Peyer's patch (tissue), 4 donors: ENCODE data around the gene RYR1.

Source experiments
- POLR2A ChIP-seq, 2 donors: fragments of 450-650 bp; IDR thresholded peaks; one replicate each; pipeline ENCODE4 v1.5.1; 2017; ENCODE audit warnings: antibody characterized with exemption in 2 of 2, mild to moderate bottlenecking in 2 of 2, moderate library complexity in 2 of 2
- TF ChIP-seq, protein P1 (sequence below), 6 experiments: fragments of 450-650 bp in 4 of 6; fragments of 200-600 bp in 2 of 6; sonication (generic) in 1 of 6; IDR thresholded peaks; one replicate each; pipeline ENCODE4 v1.5.1; 2017 to 2019; ENCODE audit warnings: antibody characterized with exemption in 6 of 6, mild to moderate bottlenecking in 3 of 6, moderate library complexity in 1 of 6

DNA sequence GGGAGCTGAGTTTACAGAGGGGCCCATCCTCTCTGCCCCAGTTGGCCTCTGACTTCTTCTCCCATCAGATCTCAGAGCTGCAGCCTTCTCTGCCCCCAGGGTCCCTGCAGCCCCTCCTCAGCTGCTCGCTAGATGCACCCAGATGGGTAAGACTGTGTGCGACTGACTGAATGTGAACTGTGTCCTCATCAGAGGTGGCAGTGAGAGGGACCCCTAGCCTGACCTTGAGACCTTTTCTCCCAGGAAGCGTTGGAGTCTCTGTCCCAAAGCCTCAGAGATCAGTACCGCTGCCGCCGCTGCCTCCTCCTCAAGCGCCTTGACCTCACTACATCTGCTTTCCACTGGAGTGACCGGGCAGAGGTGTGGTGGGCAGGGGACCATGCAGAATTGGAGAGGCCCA lies 28.2 kb upstream of the RYR1 start:
- TF ChIP-seq POLR2A (IDR thresholded peaks at IDR 0.05): no peak
- TF ChIP-seq, protein P1, sequence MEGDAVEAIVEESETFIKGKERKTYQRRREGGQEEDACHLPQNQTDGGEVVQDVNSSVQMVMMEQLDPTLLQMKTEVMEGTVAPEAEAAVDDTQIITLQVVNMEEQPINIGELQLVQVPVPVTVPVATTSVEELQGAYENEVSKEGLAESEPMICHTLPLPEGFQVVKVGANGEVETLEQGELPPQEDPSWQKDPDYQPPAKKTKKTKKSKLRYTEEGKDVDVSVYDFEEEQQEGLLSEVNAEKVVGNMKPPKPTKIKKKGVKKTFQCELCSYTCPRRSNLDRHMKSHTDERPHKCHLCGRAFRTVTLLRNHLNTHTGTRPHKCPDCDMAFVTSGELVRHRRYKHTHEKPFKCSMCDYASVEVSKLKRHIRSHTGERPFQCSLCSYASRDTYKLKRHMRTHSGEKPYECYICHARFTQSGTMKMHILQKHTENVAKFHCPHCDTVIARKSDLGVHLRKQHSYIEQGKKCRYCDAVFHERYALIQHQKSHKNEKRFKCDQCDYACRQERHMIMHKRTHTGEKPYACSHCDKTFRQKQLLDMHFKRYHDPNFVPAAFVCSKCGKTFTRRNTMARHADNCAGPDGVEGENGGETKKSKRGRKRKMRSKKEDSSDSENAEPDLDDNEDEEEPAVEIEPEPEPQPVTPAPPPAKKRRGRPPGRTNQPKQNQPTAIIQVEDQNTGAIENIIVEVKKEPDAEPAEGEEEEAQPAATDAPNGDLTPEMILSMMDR (IDR thresholded peaks at IDR 0.05): no peak
